Measurements from ENCODE around the gene DOCK10.

DNA sequence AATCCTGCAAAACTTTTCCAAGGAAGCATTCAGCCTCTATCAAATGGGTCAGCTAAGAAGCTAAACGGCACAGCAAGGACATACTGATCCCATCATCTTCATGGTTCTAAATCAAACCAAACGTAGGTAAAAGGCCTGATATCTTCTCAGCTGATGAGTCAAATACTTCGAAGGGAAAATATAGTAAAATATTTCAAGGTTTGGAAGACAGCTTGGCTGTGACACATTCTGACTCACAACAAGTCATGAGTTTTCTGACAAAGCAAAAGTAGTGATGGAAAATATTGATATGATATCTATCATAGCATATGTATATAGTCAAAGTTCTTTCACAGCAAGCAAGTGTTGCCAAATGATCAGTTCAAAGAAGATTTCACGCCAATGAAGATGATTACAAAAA, 31.5 kb downstream of the DOCK10 start:
- TF ChIP-seq POLR2A (IDR thresholded peaks at IDR 0.05) (no peak), CTCF (IDR thresholded peaks at IDR 0.05) (no peak)
